ENCODE data around the gene DNHD1.
A peak's percentile ranks its signal among the peaks of the same experiment; 100 is the strongest.

- no peak for TF ChIP-seq TEF (CRISPR knock-in tag; IDR thresholded peaks at IDR 0.05)
- no peak for TF ChIP-seq ZNF691 (CRISPR knock-in tag; IDR thresholded peaks at IDR 0.05; ENCODE audit: borderline replicate concordance, low read depth)
- no peak for TF ChIP-seq ZBTB33 (CRISPR knock-in tag; IDR thresholded peaks at IDR 0.05)
- TF ChIP-seq NFRKB (IDR thresholded peaks at IDR 0.05): no peak
- TF ChIP-seq UBTF (CRISPR knock-in tag; IDR thresholded peaks at IDR 0.05): no peak
- no peak for TF ChIP-seq KAT7 (CRISPR knock-in tag; IDR thresholded peaks at IDR 0.05; ENCODE audit: borderline replicate concordance)
- 0 out of 4 replicates have a peak, but pooled peaks of 1 of the 2 experiments have one; percentile 11 for TF ChIP-seq POLR2A (IDR thresholded peaks at IDR 0.05; ENCODE audit: insufficient read depth in 1 of 2, low read depth in 2 of 2, low read length in 2 of 2)
These were observed 112.5 kb downstream of the DNHD1 start for GRCh38 chr11:6609502-6610015.

Data from HepG2 (cell line).